ENCODE results near the gene GAST. TPM values are rescaled to one million over a fixed set of nuclear protein-coding genes. Genes with fewer than 3 reads are reported as not detected.

GAST gene
- total and polyA plus RNA-seq, 2 donors from 2014 or later, result not detected

GRCh38 chr17:41707803-41708669 is 4.1 kb upstream of the GAST start:
- intact Hi-C loops (cut with DNase I), result no loop called here
- no peak for FAIRE-seq

DNA sequence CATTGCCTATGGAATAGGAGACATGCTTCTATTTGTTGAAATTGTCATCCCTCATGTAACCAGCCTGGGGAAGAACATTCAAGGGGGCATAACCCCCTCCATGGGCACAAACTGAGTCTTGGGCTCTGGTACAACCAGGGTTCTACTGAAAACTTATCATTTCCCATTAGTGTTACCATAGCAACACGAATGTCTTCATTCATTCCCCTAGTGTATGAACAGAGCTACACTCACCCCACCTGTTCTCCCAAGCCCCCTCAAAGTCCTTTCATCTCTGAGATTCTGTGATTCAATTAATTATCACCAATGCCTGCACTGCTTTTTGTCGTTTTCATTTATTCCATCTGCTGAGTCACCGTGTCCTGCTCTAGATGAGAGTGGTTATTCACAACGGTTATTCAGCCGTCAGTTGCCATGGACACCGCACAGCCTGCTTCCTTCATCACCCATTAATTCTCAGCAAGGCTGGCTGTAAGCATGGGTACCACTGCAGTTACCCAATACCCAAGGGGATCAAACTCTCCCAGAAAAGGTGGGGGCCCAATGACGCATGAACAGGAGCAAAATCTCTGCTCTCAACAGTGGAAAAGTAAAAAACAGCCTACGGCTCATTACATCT is 1.6 kb upstream of the GAST start:
- no peaks in the 10 kb centered on the region for H3K4me1 ChIP-seq (ENCODE audit: control insufficient read depth in 2 of 3, insufficient read depth in 2 of 3, low read depth in 1 of 3, low read length in 3 of 3)
- intact Hi-C loops (cut with DNase I), result no loop called here
- no peak for TF ChIP-seq CTCF (IDR thresholded peaks at IDR 0.05; ENCODE audit: borderline replicate concordance, extremely low read depth, insufficient read depth)
- H3K4me3 ChIP-seq (ENCODE audit: low read length in 3 of 3), result no peak overlapping the region
- no peak overlapping the region for H3K27ac ChIP-seq (ENCODE audit: low read depth in 2 of 2, low read length in 2 of 2)
- no peaks in the 10 kb centered on the region for H3K9me3 ChIP-seq (ENCODE audit: control insufficient read depth in 2 of 3, insufficient read depth in 1 of 3, low read length in 3 of 3)
- no peak overlapping the region for H3K9ac ChIP-seq (ENCODE audit: low read length in 3 of 3)
- no peaks in the 10 kb centered on the region for H3K36me3 ChIP-seq (ENCODE audit: control insufficient read depth in 2 of 3, insufficient read depth in 3 of 3, low read length in 3 of 3)
- peak in 2 of 5 donors; percentile 32 to 88 for DNase-seq
- no peaks in the 10 kb centered on the region for H3K27me3 ChIP-seq (ENCODE audit: control insufficient read depth, insufficient read depth, low read length)
- FAIRE-seq, result no peak

More at GRCh38 chr17:41707803-41708669, 4.1 kb upstream of the GAST start:
- Histone ChIP-seq H3K9ac (ENCODE audit: low read length in 3 of 3) (no peak overlapping the region), H3K9me3 (ENCODE audit: control insufficient read depth in 2 of 3, insufficient read depth in 1 of 3, low read length in 3 of 3) (no peaks in the 10 kb centered on the region), H3K4me3 (ENCODE audit: low read length in 3 of 3) (no peak overlapping the region), H3K27ac (ENCODE audit: low read depth in 2 of 2, low read length in 2 of 2) (no peak overlapping the region), H3K27me3 (ENCODE audit: control insufficient read depth, insufficient read depth, low read length) (no peaks in the 10 kb centered on the region), H3K36me3 (ENCODE audit: control insufficient read depth in 2 of 3, insufficient read depth in 3 of 3, low read length in 3 of 3) (no peaks in the 10 kb centered on the region), H3K4me1 (ENCODE audit: control insufficient read depth in 2 of 3, insufficient read depth in 2 of 3, low read depth in 1 of 3, low read length in 3 of 3) (no peaks in the 10 kb centered on the region)
- TF ChIP-seq CTCF (IDR thresholded peaks at IDR 0.05; ENCODE audit: borderline replicate concordance, extremely low read depth, insufficient read depth), result no peak
- no peak for DNase-seq

DNA sequence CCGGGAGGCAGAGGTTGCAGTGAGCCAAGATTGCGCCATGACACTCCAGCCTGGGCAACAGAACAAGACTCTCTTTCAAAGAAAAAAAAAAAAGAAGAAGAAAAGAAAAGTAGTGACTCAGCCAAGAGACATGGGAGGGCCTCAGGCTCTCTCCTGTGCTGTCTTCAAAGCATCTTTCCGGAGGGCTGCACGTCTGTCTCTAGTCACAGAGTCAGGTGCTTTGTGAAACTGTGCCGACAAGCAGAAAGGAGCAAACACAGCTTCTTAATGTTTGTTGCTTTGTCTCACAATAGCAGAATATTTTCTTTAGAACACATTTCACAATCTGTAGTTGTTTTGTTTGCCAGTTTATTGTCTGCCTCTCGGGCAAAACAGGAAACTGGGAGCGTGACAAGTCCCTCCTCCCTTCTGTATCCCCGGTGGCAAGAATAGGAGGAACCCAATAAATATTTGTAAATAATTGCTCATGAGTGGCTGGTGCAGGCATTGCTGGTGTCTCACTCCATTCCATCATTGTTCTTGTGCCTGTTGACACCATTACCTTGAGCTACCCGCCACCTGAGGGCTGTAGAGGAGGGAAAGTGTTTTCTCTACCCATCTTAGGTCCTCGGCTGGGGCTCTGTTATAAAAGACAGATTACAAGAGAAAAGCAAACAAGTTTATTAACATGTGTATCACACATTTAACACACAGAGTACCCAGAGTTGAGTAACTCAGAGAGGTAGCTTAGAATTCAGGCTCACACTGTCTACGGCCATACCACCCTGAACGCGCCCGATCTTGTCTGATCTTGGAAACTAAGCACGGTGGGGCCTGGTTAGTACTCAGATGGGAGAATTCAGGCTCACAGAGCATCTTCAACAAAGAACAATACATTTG is 5.5 kb downstream of the GAST start:
- FAIRE-seq (no peak), DNase-seq (no peak)
- no peaks in the 10 kb centered on the region for H3K27me3 ChIP-seq (ENCODE audit: control insufficient read depth, insufficient read depth, low read length)
- H3K9ac ChIP-seq (ENCODE audit: low read length in 3 of 3), result no peak overlapping the region
- no peak overlapping the region for H3K4me3 ChIP-seq (ENCODE audit: low read length in 3 of 3)
- H3K4me1 ChIP-seq (ENCODE audit: control insufficient read depth in 2 of 3, insufficient read depth in 2 of 3, low read depth in 1 of 3, low read length in 3 of 3), result no peaks in the 10 kb centered on the region
- TF ChIP-seq CTCF (IDR thresholded peaks at IDR 0.05; ENCODE audit: borderline replicate concordance, extremely low read depth, insufficient read depth), result no peak
- no peak overlapping the region for H3K27ac ChIP-seq (ENCODE audit: low read depth in 2 of 2, low read length in 2 of 2)
- intact Hi-C loops (cut with DNase I), result no loop called here
- no peaks in the 10 kb centered on the region for H3K9me3 ChIP-seq (ENCODE audit: control insufficient read depth in 2 of 3, insufficient read depth in 1 of 3, low read length in 3 of 3)
- no peaks in the 10 kb centered on the region for H3K36me3 ChIP-seq (ENCODE audit: control insufficient read depth in 2 of 3, insufficient read depth in 3 of 3, low read length in 3 of 3)
